Fibroblast of skin of left biceps (primary cell): ENCODE data around the gene CCDC92.
A peak's percentile ranks its signal among the peaks of the same experiment; 100 is the strongest.

Source experiments
- DNase-seq, 2 experiments: peaks; one replicate each; pipeline ENCODE4 v3.0.0-alpha.2; 2013; ENCODE audit warnings: low read depth in 2 of 2

Gene CCDC92

DNA sequence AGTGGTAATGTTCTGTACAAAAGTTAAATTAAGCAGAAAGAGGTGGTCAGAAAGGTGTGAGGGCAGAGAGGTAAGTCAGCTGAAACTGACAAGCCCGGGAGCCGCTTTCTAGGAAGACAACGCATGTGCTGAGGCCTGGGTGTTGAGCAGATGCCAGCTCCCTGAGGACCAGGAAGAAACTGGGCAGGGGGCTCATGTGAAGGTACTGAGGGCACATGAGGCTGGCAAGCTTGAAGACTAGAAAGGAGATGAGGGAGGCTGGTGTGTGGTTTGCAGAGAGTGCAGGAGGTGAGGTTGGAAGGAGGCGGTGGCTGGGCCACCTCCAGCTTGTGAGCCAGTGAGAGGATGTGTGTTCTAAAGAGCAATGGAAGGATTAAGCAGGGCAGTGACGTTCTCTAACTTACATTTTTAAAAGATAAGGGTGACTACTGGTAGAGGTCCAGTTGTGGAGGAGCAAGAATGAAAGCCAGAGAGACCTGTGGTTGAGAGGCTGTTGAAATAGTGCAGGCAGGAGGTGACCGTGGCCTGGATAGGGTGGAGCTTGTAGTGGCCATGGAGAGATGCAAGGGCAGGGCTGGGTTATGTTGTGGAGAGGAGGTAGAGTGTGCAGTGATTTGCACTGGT lies 29.5 kb upstream of the CCDC92 start:
- no peak for DNase-seq

DNA sequence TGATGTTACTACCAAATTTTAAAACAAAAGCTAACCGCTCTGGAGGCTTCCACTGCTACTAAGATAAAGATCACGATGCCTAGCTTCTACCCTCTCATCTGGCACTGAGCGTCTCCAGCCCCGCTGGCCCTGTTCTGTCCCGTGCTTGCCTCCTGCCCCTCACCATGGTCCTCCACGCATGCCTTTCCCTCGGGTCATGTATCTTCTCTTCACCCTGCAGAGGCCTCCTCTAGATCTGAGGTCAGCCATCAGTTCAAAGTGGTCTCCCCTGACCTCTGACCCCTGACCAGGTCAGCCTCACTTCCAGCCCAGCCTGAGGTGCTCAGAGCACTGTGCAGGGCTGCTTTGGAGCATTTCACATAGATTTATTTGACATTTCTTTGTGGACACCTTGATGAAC lies 28.7 kb upstream of the CCDC92 start:
- DNase-seq: no peak

DNA sequence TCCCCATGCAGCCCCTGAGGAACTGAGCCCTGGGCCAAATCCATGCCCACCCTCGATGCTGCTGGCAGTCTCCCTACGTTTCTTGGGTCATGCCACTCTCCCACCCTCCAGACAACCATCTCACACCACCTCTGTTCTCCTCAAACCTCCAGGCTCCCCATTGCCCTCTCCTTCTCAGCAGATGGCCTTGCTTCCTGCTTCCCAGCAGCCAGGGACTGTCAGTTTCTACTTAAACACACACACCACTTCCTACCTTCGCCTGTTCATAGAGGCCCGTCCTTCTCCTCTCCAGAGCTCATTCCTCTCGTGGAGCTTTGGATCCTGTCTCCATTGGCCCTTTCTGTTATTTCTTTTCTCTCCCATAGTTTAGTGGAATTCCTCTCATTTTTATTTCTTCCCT lies 27.5 kb upstream of the CCDC92 start:
- no peak for DNase-seq

- DNase-seq: no peak
Observed at GRCh38 chr12:123998991-123999359, 26.3 kb upstream of the CCDC92 start.

DNA sequence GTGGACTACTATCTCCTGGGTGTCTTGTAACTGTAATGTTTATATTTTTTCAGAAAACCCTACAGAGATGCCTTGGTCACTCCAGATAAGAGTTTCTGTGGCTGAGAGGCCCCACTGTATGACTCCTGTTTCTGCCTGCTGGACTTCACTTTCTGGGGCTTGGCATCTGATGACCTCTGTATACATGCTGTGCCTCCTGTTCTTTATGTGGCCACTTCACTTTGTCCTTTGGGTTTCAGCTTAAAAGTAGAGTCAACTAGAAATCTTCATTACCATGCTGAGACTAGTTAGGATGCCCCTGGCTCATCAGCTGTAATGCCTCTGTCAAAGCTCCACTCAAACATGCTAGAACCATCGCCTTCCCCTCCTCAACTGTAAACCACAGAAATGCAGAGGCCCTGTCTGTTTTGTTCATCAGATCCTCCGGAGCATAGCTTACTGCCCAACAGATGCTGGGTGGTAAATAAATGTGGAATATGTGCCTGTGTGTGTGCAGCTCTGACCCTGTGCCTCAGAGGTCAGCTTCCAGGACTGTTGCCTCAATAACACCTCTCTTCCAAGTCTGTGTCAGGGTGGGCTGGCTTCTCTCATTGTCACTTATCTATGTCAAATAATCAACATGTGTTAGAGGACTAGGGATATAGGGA lies 25.8 kb upstream of the CCDC92 start:
- DNase-seq: no peak

DNA sequence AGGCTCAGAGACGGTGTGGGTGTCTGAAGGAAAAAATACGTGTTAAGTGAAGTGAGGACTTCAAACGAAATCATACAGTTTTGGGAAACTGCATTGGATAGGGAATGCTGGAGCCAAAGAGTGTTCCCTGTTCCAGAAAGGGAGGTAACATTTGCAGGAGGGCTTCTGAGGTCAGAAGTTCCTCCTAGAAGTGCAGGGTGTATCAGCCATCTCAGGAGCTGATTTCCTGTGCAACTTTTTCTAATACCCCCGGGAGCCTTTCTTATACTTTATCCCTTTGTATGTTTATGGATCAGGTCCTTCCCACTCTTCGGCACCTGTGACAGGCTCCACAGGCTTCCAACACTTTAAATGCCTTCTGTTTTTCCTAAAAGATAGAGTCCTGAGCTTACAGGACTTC lies 25.3 kb upstream of the CCDC92 start:
- no peak for DNase-seq

DNA sequence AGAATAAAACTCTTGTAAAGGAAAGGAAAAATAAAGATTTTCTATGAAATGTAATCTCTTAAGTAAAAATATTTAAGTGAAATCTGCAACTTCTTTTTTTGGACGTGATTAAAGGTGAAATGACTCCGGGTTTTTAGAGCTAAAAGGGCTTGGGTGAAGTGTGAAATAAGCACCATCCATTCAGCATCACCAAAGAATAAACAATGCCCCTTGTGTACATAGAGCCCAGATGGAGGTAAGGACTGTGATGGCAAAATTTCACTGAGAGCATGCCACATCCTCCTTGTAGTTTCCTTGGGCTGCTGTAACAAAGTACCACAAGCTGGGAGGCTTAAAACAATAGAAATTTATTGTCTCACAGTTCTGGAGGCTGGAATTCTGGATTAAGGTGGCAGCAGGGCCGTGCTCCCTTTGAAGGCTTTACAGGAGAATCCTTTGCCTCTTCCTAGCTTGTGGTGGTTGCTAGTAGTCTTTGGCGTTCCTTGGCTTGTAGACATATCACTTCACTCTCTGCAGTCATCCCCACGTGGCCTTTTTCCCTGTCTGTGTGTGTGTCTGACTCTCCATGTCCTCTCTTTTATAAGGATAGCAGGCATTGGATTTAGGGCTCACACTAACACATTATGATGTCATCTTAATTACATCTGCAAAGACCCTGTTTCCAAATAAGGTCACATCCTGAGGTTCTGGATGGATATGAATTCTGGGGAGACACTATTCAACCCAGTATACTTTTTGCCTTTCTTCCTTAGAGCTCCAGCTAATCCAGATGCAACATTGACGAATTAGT lies 24.6 kb upstream of the CCDC92 start:
- no peak for DNase-seq

GRCh38 chr12:123996581-123996980 lies 23.9 kb upstream of the CCDC92 start:
- no peak for DNase-seq

DNA sequence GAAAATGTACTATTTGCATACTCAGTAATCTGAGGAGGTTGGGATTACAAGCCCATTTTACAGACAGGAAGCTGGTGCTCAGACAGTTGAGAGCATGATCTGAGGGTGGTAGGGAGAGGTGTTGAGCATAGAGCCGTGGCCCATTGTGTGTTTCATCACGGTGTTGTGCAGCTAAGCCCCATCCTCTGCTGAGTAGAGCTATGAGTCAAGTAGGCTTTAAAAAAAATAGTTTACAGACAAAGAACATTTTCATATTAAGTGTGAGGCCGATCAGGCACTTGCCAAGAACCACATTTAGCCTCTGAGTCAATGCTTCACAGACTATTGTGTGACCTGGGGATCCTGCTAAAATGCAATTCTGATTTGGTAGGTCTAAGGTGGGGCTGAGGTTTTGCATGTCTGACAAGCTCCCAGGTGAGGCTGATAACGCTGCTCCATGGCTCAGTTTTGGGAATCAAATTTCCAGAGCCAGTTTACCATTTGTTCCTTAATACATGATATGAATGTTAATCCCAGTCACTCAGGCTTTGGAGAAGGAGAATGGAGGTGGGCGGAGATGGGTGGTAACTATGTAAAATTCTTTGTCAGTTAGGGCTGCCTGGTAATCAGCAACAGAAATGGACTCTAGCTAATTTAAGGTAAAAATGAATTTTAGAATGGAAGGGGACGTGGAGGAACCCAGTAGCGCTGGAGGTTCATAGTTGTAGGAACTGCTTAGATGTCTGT lies 22.6 kb upstream of the CCDC92 start:
- DNase-seq: peak in 1 of 2 experiments; percentile 37

DNA sequence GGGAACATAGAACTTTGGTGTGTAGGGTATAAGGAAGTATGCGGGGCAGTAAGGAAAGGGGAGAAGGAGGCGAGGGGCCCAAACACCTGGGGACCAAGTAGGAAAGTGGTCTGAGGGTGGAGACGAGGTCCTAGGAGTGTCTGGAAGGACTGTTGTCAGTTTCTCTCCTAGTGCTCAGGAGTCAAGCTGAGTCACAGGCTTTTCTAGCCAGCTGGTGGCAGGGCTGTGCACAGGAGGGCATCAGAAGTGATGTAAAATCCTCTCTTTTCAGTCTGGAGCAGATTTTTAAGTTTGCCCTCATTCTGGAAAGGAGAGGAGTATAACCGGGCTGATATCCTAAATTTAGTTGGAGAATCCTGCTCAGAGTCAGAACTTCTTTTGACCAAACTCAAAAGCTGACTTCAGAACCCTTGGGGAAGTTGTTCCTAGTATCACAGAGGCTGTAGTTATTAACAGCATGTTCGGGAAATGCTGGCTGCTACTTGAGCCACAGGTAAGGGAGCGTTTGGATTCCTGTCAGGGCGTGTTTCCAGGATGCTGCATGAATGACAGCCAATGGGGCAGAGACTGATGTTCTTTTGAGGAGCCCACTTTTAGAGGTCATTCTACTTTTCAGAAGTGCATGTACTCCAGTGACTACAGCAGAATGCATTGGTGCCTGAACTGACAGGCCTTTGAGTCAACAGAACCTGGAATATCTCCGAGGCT lies 19.6 kb upstream of the CCDC92 start:
- DNase-seq: no peak

GRCh38 chr12:123991372-123991951 lies 18.8 kb upstream of the CCDC92 start:
- DNase-seq: no peak

- peak in 1 of 2 experiments; percentile 26 for DNase-seq
Observed at GRCh38 chr12:123990511-123990910, 17.9 kb upstream of the CCDC92 start.

GRCh38 chr12:123989753-123990152 lies 17.1 kb upstream of the CCDC92 start:
- no peak for DNase-seq

- no peak for DNase-seq
Observed at GRCh38 chr12:123989168-123989567, 16.5 kb upstream of the CCDC92 start.

DNA sequence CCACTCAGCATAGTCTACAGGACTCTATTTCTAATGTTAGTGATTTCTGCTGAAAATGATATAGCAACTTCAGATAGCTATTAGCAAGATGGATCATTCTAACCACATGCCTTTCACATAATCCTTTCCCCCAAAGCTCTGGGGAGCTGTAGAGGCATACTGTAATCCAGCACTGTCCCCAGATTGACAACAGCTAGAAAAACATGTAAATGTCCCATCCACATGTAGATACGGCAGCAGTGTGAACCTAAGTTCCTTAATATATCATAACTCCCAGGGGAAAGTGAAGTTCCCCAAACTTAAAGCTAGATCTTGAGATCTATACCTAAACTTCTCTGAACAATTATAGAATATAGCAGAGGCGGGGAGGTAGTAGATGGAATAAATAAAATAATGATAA lies 14.4 kb upstream of the CCDC92 start:
- no peak for DNase-seq

DNA sequence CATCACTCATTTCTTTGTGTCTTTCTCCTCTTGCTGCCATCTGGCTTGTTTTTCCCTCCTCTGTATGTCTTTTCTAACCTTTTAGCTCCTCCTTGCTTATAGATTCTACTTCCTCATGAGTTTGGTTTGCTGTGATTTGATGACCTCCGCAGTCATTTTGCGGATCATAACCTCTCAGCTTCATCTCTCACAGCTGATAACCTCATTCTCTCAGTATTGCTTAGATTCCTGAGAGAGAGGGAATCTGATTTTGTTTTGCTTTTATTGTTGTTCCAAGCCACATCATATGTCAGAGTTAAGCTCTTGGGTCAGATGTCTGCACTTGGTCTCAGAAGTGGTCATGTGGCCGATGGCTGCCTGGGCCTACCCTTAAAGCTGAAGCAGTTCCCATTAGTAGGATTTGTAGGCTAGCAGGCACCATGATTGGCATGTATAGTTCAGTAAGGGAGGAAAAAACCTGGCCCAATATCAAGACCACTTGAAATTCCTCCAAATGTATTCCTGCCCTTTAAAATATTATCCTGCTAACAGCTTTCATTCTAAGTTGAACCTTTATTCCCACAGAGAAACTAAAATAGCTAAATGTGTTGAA lies 13.8 kb upstream of the CCDC92 start:
- DNase-seq: no peak

GRCh38 chr12:123984903-123985302 lies 12.3 kb upstream of the CCDC92 start:
- no peak for DNase-seq

GRCh38 chr12:123983822-123984485 lies 11.3 kb upstream of the CCDC92 start:
- peak in 1 of 2 experiments; percentile 35 for DNase-seq

DNA sequence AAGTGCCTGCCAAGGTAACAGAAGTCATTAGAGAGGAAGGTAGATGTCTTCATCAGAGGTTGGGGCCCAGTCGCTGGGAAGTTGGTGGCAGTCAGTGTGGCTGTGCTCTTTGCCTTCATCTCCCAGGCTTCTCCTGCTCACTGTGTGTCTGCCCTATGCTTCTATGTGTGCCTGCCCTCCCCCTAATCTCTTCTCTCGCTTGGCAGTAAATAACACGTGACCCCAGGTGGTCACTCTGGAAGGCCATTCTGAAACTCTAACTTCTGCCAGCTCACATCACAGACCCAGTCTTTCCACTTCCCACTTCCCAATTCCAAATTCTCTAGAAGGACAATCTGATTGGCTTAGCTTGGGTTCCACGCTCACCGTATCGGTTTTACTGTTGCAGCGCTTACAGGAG lies 9.6 kb upstream of the CCDC92 start:
- DNase-seq: no peak

DNA sequence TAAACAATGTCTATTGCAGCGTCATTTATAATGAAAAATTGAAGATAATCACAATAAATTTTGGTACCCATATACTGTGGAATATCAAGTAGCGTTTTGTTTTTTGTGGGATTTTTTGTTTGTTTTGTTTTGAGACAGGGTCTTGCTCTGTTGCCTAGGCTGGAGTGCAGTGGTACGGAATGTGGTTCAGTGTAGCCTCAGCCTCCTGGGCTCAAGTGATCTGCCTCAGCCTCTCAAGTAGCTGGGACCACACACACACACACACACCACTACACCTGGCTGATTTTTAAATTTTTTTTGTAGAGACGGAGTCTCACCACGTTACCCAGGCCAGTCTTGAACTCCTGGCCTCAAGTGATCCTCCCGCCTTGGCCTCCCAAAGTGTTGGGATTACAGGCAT lies 6.9 kb upstream of the CCDC92 start:
- no peak for DNase-seq
